Peyer's patch (tissue), 4 donors: ENCODE data around the gene SIK2. TPM values are rescaled to one million over a fixed set of nuclear protein-coding genes. Genes with fewer than 3 reads are reported as not detected.
A peak's percentile ranks its signal among the peaks of the same experiment; 100 is the strongest.

Source experiments
- DNase-seq, 3 donors: peaks; one replicate each; pipeline ENCODE4 v3.0.0-alpha.2; 2017 to 2019
- H3K27ac ChIP-seq, 4 donors: fragments of 200-600 bp; sonication (generic); one replicate each; pipeline ENCODE4 v1.5.1; 2016 to 2019
- H3K27me3 ChIP-seq, 2 donors: fragments of 200-600 bp; sonication (generic); one replicate each; pipeline ENCODE4 v1.5.1; 2019
- H3K36me3 ChIP-seq, 3 donors: fragments of 200-600 bp; sonication (generic); one replicate each; pipeline ENCODE4 v1.5.1; 2016 to 2019
- H3K4me1 ChIP-seq, 4 donors: fragments of 200-600 bp; sonication (generic); one replicate each; pipeline ENCODE4 v1.5.1; 2016 to 2019
- H3K4me3 ChIP-seq, 4 donors: fragments of 200-600 bp; sonication (generic); 1 replicate in 3 of 4; 2 replicates in 1 of 4; pipeline ENCODE4 v1.5.1; 2016 to 2019; ENCODE audit warnings: mild to moderate bottlenecking in 1 of 4
- H3K9me3 ChIP-seq, 4 donors: fragments of 200-600 bp; sonication (generic); one replicate each; pipeline ENCODE4 v1.5.1; 2016 to 2019; ENCODE audit warnings: mild to moderate bottlenecking in 1 of 4
- POLR2A ChIP-seq, 2 donors: fragments of 450-650 bp; IDR thresholded peaks; one replicate each; pipeline ENCODE4 v1.5.1; 2017; ENCODE audit warnings: antibody characterized with exemption in 2 of 2, mild to moderate bottlenecking in 2 of 2, moderate library complexity in 2 of 2
- total RNA-seq, 4 donors: library from RNA; depleted of rRNA; stranded (reverse); fragments of >200 nt; gene quantifications; one replicate each; pipeline ENCODE4 v1.1.0, GENCODE V29; 2016
- TF ChIP-seq, protein P1 (sequence below), 6 experiments: fragments of 450-650 bp in 4 of 6; fragments of 200-600 bp in 2 of 6; sonication (generic) in 1 of 6; IDR thresholded peaks; one replicate each; pipeline ENCODE4 v1.5.1; 2017 to 2019; ENCODE audit warnings: antibody characterized with exemption in 6 of 6, mild to moderate bottlenecking in 3 of 6, moderate library complexity in 1 of 6

The SIK2 gene
- total RNA-seq, 4 donors from 2014 or later: 12.4 to 16.3 (median 14.4) TPM

DNA sequence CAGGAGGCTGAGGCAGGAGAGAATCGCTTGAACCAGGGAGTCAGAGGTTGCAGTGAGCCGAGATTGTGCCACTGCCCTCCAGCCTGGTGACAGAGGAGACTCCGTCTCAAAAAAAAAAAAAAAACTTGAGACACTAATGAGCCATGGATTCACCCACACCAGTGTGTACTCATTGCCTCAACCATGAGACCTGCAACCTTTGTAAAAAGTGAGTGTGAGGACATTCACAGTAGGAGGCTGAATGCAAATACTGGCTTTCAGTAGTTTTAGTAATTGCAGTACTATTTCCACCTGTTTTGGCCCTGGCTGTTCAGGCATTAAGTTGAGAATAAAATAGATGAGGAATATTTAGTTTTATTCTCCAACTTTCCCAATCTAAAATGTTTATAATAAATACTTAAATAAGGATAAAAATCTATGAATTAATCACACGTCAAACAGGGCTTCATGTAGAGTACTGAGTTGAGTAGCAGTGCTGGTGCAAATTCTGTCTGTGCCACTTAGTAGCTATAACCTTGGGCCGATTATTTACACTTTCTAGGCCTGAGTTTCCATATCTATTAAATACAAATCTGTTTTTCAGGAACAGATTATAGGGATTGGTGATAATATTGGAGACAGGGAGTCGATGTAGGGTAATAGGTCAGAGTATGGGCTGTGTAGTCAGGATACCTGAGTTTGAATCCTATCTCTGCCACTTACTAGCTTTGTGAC lies 91.1 kb downstream of the SIK2 start:
- no peak for DNase-seq
- Histone ChIP-seq H3K27ac (peak overlapping the region in 2 of 4 donors; percentile 1 to 27), H3K4me1 (peaks cover 0 to 10% (median 0%) of the 10 kb centered on the region in 4 donors), H3K9me3 (no peaks in the 10 kb centered on the region), H3K36me3 (peaks cover 0 to 12% (median 0%) of the 10 kb centered on the region in 3 donors), H3K27me3 (no peaks in the 10 kb centered on the region), H3K4me3 (no peak overlapping the region)
- no peak for TF ChIP-seq POLR2A (IDR thresholded peaks at IDR 0.05)
- TF ChIP-seq, protein P1, sequence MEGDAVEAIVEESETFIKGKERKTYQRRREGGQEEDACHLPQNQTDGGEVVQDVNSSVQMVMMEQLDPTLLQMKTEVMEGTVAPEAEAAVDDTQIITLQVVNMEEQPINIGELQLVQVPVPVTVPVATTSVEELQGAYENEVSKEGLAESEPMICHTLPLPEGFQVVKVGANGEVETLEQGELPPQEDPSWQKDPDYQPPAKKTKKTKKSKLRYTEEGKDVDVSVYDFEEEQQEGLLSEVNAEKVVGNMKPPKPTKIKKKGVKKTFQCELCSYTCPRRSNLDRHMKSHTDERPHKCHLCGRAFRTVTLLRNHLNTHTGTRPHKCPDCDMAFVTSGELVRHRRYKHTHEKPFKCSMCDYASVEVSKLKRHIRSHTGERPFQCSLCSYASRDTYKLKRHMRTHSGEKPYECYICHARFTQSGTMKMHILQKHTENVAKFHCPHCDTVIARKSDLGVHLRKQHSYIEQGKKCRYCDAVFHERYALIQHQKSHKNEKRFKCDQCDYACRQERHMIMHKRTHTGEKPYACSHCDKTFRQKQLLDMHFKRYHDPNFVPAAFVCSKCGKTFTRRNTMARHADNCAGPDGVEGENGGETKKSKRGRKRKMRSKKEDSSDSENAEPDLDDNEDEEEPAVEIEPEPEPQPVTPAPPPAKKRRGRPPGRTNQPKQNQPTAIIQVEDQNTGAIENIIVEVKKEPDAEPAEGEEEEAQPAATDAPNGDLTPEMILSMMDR (IDR thresholded peaks at IDR 0.05): no peak

DNA sequence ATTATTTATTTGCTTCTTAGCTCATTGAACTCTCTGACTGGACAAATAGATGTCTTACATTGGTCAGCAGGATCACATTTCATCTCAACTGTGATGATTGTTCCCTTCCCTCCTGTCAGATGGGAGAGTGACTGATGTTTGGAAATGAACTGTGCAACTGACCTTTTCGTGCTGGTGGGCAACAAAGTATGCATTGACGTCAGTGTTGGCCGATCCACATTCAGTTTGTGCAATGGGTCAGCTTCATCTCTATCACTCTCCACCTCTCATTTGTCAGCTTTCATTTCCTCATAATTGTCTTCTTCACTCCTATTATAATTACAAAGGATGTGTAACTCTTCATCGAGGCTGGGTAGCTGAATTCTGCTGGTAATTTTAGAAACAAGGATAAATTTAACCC lies 92.6 kb downstream of the SIK2 start:
- no peak for DNase-seq
- Histone ChIP-seq H3K27me3 (no peaks in the 10 kb centered on the region), H3K4me3 (no peak overlapping the region), H3K36me3 (peaks cover 0 to 4% (median 0%) of the 10 kb centered on the region in 3 donors), H3K9me3 (no peaks in the 10 kb centered on the region), H3K4me1 (peaks cover 0 to 10% (median 0%) of the 10 kb centered on the region in 4 donors), H3K27ac (no peak overlapping the region)
- TF ChIP-seq, protein P1 (IDR thresholded peaks at IDR 0.05): no peak
- no peak for TF ChIP-seq POLR2A (IDR thresholded peaks at IDR 0.05)

DNA sequence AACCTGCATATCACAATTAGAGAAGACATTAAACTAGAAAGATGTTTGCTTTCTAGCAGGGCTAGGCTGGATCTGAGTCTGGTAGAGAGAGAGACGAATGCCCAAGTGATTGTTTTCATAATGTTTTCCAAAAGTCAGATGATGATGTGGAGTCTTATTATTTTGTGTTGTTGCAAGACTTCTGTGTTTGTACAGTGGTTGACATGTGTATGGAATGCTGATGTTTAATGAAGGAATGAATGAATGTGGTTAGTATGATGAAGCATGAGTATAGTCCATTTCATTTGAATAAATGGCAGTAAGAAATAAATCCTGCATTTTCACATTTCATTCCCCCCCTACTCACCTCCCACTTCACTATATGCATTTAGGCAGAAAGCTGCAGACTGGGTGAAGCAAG lies 94.3 kb downstream of the SIK2 start:
- H3K27ac ChIP-seq: no peak overlapping the region
- no peak for DNase-seq

DNA sequence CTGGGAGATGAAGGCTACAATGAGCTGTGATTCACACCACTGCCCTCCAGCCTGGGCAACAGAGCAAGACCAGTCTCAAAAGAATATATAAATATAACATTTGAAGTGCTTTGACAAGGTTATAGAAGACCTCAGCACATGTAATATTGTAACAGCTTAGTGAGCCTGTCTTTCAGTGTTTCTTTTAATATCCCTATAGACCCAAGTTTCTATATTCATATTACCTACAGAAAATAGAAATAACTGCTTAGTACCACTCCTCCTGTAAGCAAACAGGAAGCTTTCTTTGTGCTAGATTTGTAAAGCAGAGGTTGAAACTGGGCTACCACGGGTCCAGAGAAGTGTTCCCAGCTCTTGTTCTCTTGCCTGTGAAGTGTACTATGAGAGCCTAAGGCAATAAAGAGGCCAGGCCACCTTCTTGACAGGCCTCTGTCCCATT lies 95.7 kb downstream of the SIK2 start:
- Histone ChIP-seq H3K36me3 (peaks cover 0 to 16% (median 0%) of the 10 kb centered on the region in 3 donors), H3K27me3 (no peaks in the 10 kb centered on the region), H3K27ac (no peak overlapping the region), H3K4me3 (no peak overlapping the region), H3K9me3 (no peaks in the 10 kb centered on the region), H3K4me1 (peaks cover 0 to 10% (median 0%) of the 10 kb centered on the region in 4 donors)
- TF ChIP-seq, protein P1 (IDR thresholded peaks at IDR 0.05): no peak
- TF ChIP-seq POLR2A (IDR thresholded peaks at IDR 0.05): no peak
- DNase-seq: no peak

More for the DNA sequence above, 94.3 kb downstream of the SIK2 start:
- TF ChIP-seq, protein P1 (IDR thresholded peaks at IDR 0.05): no peak
- no peak for TF ChIP-seq POLR2A (IDR thresholded peaks at IDR 0.05)
- H3K36me3 ChIP-seq: peaks cover 0 to 9% (median 0%) of the 10 kb centered on the region in 3 donors
- H3K9me3 ChIP-seq: no peaks in the 10 kb centered on the region
- H3K4me3 ChIP-seq: no peak overlapping the region
- H3K4me1 ChIP-seq: peaks cover 0 to 10% (median 0%) of the 10 kb centered on the region in 4 donors
- H3K27me3 ChIP-seq: no peaks in the 10 kb centered on the region

DNA sequence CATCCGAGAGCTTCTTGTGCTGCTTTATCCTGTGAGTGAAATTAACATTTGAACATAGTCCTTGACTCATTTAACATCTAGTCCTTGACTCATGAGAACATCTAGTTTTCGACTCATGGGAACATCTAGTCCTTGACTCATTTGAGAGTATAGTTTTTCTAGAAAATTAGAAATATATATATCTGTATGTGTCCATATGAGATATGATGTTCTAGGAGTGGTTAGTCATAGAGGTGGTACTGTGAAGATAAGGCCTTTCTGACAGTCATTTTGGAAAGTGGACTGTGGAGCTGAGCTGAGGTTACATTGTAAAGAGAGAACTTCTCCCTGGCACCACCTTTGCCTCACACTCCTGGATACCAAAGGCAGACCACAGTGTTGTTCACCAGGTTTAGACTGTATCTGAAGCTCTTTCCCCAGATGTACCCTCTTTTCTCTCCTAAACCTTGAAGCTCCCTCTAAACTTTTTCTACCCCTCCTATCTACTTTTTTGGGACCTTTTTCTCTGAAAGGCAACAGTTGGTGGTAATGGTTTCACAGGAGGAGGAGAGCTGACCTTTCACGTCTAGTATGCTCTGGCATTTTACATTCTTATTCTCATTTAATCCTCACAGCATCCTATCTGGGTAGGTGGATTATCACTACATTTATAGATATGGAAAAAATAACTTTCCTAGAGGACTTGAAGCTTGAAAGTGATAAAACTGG lies 96.8 kb downstream of the SIK2 start:
- no peak for DNase-seq
- no peak overlapping the region for H3K27ac ChIP-seq
- H3K4me3 ChIP-seq: no peak overlapping the region
- peaks cover 0 to 9% (median 0%) of the 10 kb centered on the region in 4 donors for H3K4me1 ChIP-seq
- TF ChIP-seq, protein P1 (IDR thresholded peaks at IDR 0.05): no peak
- TF ChIP-seq POLR2A (IDR thresholded peaks at IDR 0.05): no peak
- no peaks in the 10 kb centered on the region for H3K9me3 ChIP-seq
- no peaks in the 10 kb centered on the region for H3K27me3 ChIP-seq
- H3K36me3 ChIP-seq: peaks cover 0 to 27% (median 0%) of the 10 kb centered on the region in 3 donors
